SK-N-SH treated with all-trans-retinoic acid at 6 μM for 48 hours (cell line): ENCODE measurements around the gene NACAD.

ENCODE experiments used
- ATAC-seq: fragments of 200-7000 bp; cut with Tn5 transposase; 3 replicates; pipeline ENCODE4 v1.9.1; 2020; ENCODE audit warnings: mild to moderate bottlenecking, moderate library complexity
- ARNTL ChIP-seq: fragments of 450-650 bp; formaldehyde crosslinking; IDR thresholded peaks from 2 replicates; pipeline ENCODE4 v1.5.0; 2020; ENCODE audit warnings: low read depth, mild to moderate bottlenecking, moderate library complexity, borderline replicate concordance
- BACH2 ChIP-seq: fragments of 250-450 bp; sonication (Bioruptor Pico); IDR thresholded peaks from 2 replicates; pipeline ENCODE4 v1.9.0; 2021; ENCODE audit warnings: mild to moderate bottlenecking, borderline replicate concordance
- ESRRG ChIP-seq: fragments of 250-450 bp; sonication (Bioruptor Pico); IDR thresholded peaks from 2 replicates; pipeline ENCODE4 v1.6.1; 2021; ENCODE audit warnings: mild to moderate bottlenecking
- GLIS3 ChIP-seq: fragments of 250-450 bp; sonication (Bioruptor Pico); IDR thresholded peaks from 2 replicates; pipeline ENCODE4 v1.5.0; 2020; ENCODE audit warnings: mild to moderate bottlenecking, moderate library complexity
- ISL1 ChIP-seq: fragments of 250-450 bp; sonication (Bioruptor Pico); IDR thresholded peaks from 2 replicates; pipeline ENCODE4 v2.1.2; 2022; ENCODE audit warnings: mild to moderate bottlenecking, moderate library complexity
- PPARA ChIP-seq: fragments of 250-450 bp; sonication (Bioruptor Pico); IDR thresholded peaks from 2 replicates; pipeline ENCODE4 v1.5.0; 2020; ENCODE audit warnings: mild to moderate bottlenecking, borderline replicate concordance
- RARB ChIP-seq: fragments of 250-450 bp; sonication (Bioruptor Pico); IDR thresholded peaks from 2 replicates; pipeline ENCODE4 v1.8.0; 2021; ENCODE audit warnings: mild to moderate bottlenecking, moderate library complexity
- SNAI2 ChIP-seq: fragments of 250-450 bp; sonication (Bioruptor Pico); IDR thresholded peaks from 2 replicates; pipeline ENCODE4 v1.5.0; 2020; ENCODE audit warnings: mild to moderate bottlenecking, moderate library complexity
- TOX ChIP-seq: fragments of 250-450 bp; sonication (Bioruptor Pico); IDR thresholded peaks from 2 replicates; pipeline ENCODE4 v1.8.0; 2021; ENCODE audit warnings: mild to moderate bottlenecking, moderate library complexity, borderline replicate concordance
- ZC3H10 ChIP-seq: fragments of 250-450 bp; sonication (Bioruptor Pico); IDR thresholded peaks from 2 replicates; pipeline ENCODE4 v1.5.1; 2021; ENCODE audit warnings: mild to moderate bottlenecking, moderate library complexity
- ZFP3 ChIP-seq: fragments of 250-450 bp; sonication (Bioruptor Pico); IDR thresholded peaks from 2 replicates; pipeline ENCODE4 v1.5.0; 2020; ENCODE audit warnings: mild to moderate bottlenecking, moderate library complexity
- ZFP30 ChIP-seq: fragments of 450-650 bp; formaldehyde crosslinking; IDR thresholded peaks from 2 replicates; pipeline ENCODE4 v1.5.0; 2022; ENCODE audit warnings: mild to moderate bottlenecking, moderate library complexity
- ZNF565 ChIP-seq: fragments of 450-650 bp; formaldehyde crosslinking; conservative IDR thresholded peaks from 2 replicates; pipeline ENCODE4 v1.5.0; 2020; ENCODE audit warnings: low read depth, mild to moderate bottlenecking, moderate library complexity
- ZNF70 ChIP-seq: fragments of 450-650 bp; formaldehyde crosslinking; IDR thresholded peaks from 2 replicates; pipeline ENCODE4 v1.5.0; 2020; ENCODE audit warnings: mild to moderate bottlenecking, moderate library complexity
- ZNF8 ChIP-seq: fragments of 450-650 bp; formaldehyde crosslinking; IDR thresholded peaks from 2 replicates; pipeline ENCODE4 v1.5.0; 2020; ENCODE audit warnings: mild to moderate bottlenecking, moderate library complexity
- TF ChIP-seq, protein P1 (sequence below): fragments of 250-450 bp; sonication (Bioruptor Pico); IDR thresholded peaks from 2 replicates; pipeline ENCODE4 v1.5.1; 2021; ENCODE audit warnings: mild to moderate bottlenecking, moderate library complexity
- TF ChIP-seq, protein P2 (sequence below): fragments of 250-450 bp; sonication (Bioruptor Pico); IDR thresholded peaks from 2 replicates; pipeline ENCODE4 v1.5.0; 2020; ENCODE audit warnings: mild to moderate bottlenecking, moderate library complexity
- TF ChIP-seq, protein P3 (sequence below): fragments of 250-450 bp; sonication (Bioruptor Pico); IDR thresholded peaks from 2 replicates; pipeline ENCODE4 v1.8.0; 2021; ENCODE audit warnings: low read depth, mild to moderate bottlenecking, moderate library complexity, borderline replicate concordance
- TF ChIP-seq, protein P4 (sequence below): fragments of 250-450 bp; sonication (Bioruptor Pico); IDR thresholded peaks from 2 replicates; pipeline ENCODE4 v1.5.1; 2020; ENCODE audit warnings: low read depth, mild to moderate bottlenecking, moderate library complexity
- TF ChIP-seq, protein P5 (sequence below): fragments of 250-450 bp; sonication (Bioruptor Pico); IDR thresholded peaks from 2 replicates; pipeline ENCODE4 v1.8.0; 2020; ENCODE audit warnings: mild to moderate bottlenecking, moderate library complexity, borderline replicate concordance

Gene NACAD

DNA sequence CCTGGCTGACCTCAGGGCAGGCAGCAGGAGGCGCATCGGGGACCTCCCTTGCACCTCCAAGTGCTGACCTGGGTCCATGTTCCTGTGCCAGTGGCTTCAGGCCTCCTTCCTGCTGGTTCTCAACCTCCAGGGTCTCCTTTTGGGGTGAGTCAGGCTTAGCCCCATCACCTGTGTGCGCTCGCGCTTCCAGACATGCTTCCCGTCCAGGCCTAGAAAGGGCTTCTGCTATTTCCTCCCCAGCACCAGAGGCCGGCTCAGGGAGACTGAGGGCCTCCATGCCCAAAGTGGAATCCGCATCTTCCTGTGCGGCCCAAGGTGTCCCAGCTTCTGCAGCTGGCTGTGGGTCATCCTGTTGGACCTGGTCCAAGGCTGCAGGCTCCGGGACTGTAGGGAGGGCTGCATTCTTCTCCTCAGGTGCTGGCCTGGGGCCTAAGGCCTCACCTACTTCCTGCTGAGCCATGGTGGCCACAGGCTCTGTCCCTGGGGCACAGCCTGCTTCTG lies 5.9 kb downstream of the NACAD start:
- ATAC-seq: no peak; the same call in 2 of the 3 replicates
- no peak for TF ChIP-seq RARB (CRISPR knock-in tag)
- no peak for TF ChIP-seq SNAI2 (CRISPR knock-in tag)
- TF ChIP-seq, all 23 proteins: peak for 0

DNA sequence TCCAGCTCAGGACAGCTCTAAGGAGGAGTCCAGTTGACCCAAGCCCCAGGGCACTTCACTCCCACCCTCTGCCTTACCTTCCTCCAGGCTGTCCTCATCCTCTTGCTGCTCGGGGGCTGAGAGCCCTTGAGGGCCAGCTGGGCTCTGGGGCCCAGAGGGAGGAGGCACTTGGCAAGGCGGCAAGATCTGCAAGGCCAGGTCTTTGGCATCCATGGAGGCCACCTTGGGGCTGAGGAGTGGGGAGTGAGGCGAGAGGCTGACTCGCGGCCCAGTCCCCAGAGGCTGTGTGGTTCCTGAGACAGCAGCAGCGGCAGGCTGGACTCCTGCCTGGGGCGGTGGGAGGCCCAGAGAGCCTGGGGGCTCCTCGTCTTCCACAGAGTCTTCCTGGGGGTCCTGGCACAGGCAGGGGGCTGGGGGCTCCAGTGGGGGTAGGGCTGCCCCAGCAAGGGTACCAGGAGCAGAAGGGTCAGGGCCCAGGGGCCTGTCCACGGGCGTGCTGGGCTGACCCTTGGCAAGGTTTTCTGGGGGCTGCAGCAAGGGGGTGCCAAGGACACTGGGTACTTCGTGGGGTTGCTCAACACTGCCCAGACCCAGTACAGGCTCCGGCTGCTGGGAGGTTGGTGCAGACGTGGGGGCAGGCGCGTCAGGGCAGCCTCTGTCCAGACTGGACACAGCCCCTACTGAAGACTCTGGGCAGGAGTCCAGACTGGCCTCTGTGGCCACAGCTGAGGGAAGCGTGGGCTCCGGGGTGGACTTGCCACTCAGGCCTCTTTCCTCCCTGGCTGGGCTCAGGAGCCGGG lies 6.5 kb downstream of the NACAD start:
- ATAC-seq: peak; percentile 10

DNA sequence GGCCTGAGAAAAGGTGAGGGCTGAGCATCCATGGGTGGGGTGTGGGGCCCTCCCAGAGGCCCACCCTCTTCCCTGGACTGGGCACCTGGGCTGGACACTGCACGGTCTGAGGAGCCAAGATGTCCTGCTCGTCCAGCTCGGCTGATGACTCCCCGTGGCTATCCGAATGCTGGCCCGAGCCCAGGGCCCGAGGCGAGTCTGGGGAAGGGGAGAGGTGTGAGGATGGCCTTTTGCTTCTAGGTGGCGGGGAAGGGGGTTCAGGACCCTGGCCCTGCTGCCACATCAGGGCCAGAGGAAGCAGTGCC lies 7.1 kb downstream of the NACAD start:
- peak; percentile 4 for ATAC-seq
- TF ChIP-seq, protein P1, sequence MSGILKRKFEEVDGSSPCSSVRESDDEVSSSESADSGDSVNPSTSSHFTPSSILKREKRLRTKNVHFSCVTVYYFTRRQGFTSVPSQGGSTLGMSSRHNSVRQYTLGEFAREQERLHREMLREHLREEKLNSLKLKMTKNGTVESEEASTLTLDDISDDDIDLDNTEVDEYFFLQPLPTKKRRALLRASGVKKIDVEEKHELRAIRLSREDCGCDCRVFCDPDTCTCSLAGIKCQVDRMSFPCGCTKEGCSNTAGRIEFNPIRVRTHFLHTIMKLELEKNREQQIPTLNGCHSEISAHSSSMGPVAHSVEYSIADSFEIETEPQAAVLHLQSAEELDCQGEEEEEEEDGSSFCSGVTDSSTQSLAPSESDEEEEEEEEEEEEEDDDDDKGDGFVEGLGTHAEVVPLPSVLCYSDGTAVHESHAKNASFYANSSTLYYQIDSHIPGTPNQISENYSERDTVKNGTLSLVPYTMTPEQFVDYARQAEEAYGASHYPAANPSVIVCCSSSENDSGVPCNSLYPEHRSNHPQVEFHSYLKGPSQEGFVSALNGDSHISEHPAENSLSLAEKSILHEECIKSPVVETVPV (CRISPR knock-in tag): no peak
- TF ChIP-seq GLIS3 (CRISPR knock-in tag): no peak

More for the DNA sequence above, 6.5 kb downstream of the NACAD start:
- TF ChIP-seq ZC3H10 (CRISPR knock-in tag) (no peak), ARNTL (no peak), ESRRG (no peak), ZFP30 (CRISPR knock-in tag) (no peak), PPARA (no peak), ZNF70 (no peak), BACH2 (CRISPR knock-in tag) (no peak), ISL1 (CRISPR knock-in tag) (no peak), ZFP3 (no peak), ZNF565 (CRISPR knock-in tag) (no peak)
- TF ChIP-seq, protein P2, sequence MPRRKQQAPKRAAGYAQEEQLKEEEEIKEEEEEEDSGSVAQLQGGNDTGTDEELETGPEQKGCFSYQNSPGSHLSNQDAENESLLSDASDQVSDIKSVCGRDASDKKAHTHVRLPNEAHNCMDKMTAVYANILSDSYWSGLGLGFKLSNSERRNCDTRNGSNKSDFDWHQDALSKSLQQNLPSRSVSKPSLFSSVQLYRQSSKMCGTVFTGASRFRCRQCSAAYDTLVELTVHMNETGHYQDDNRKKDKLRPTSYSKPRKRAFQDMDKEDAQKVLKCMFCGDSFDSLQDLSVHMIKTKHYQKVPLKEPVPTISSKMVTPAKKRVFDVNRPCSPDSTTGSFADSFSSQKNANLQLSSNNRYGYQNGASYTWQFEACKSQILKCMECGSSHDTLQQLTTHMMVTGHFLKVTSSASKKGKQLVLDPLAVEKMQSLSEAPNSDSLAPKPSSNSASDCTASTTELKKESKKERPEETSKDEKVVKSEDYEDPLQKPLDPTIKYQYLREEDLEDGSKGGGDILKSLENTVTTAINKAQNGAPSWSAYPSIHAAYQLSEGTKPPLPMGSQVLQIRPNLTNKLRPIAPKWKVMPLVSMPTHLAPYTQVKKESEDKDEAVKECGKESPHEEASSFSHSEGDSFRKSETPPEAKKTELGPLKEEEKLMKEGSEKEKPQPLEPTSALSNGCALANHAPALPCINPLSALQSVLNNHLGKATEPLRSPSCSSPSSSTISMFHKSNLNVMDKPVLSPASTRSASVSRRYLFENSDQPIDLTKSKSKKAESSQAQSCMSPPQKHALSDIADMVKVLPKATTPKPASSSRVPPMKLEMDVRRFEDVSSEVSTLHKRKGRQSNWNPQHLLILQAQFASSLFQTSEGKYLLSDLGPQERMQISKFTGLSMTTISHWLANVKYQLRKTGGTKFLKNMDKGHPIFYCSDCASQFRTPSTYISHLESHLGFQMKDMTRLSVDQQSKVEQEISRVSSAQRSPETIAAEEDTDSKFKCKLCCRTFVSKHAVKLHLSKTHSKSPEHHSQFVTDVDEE (CRISPR knock-in tag): no peak
- TF ChIP-seq, protein P3, sequence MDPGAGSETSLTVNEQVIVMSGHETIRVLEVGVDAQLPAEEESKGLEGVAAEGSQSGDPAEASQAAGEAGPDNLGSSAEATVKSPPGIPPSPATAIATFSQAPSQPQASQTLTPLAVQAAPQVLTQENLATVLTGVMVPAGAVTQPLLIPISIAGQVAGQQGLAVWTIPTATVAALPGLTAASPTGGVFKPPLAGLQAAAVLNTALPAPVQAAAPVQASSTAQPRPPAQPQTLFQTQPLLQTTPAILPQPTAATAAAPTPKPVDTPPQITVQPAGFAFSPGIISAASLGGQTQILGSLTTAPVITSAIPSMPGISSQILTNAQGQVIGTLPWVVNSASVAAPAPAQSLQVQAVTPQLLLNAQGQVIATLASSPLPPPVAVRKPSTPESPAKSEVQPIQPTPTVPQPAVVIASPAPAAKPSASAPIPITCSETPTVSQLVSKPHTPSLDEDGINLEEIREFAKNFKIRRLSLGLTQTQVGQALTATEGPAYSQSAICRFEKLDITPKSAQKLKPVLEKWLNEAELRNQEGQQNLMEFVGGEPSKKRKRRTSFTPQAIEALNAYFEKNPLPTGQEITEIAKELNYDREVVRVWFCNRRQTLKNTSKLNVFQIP (CRISPR knock-in tag): no peak

DNA sequence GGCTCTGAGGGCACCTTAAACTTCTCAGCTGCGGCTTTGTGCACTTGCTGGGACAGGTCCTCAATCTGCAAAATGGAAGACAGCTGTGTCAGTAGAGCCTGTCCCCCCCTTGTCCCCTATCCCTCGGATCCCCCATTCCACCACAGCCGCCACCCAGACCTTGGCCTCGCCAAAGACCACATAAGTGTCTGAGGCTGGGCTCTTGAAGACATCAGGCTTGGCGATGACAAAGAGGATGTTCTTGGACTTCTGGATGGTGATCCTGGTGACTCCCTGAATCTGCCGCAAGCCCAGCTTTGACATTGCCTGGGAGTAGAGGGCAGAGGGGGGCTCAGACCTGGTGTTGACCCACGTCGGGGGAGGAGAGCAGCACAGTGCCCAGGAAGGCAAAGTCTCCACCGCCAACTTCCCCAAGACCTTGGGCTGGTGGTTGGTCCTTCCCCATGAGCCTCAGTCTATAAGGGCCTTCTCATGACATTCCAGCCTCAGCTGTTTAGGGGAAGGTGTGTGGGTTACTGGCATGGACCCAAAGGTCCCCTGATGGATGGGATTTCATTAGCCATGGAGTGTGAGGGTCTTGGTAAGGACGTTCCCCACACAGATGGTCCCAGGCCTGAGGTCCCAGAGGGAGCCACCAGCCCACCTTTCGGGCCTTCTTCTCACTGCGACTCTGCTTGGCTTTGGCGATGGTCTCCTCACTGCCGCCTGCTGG lies 7.7 kb downstream of the NACAD start:
- ATAC-seq: peak; percentile 5; the same call in 2 of the 3 replicates
- no peak for TF ChIP-seq ESRRG
- no peak for TF ChIP-seq ZNF8 (CRISPR knock-in tag)
- TF ChIP-seq TOX (CRISPR knock-in tag): no peak
- no peak for TF ChIP-seq ISL1 (CRISPR knock-in tag)
- TF ChIP-seq, protein P4, sequence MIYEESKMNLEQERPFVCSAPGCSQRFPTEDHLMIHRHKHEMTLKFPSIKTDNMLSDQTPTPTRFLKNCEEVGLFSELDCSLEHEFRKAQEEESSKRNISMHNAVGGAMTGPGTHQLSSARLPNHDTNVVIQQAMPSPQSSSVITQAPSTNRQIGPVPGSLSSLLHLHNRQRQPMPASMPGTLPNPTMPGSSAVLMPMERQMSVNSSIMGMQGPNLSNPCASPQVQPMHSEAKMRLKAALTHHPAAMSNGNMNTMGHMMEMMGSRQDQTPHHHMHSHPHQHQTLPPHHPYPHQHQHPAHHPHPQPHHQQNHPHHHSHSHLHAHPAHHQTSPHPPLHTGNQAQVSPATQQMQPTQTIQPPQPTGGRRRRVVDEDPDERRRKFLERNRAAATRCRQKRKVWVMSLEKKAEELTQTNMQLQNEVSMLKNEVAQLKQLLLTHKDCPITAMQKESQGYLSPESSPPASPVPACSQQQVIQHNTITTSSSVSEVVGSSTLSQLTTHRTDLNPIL (CRISPR knock-in tag): no peak
- TF ChIP-seq, protein P5, sequence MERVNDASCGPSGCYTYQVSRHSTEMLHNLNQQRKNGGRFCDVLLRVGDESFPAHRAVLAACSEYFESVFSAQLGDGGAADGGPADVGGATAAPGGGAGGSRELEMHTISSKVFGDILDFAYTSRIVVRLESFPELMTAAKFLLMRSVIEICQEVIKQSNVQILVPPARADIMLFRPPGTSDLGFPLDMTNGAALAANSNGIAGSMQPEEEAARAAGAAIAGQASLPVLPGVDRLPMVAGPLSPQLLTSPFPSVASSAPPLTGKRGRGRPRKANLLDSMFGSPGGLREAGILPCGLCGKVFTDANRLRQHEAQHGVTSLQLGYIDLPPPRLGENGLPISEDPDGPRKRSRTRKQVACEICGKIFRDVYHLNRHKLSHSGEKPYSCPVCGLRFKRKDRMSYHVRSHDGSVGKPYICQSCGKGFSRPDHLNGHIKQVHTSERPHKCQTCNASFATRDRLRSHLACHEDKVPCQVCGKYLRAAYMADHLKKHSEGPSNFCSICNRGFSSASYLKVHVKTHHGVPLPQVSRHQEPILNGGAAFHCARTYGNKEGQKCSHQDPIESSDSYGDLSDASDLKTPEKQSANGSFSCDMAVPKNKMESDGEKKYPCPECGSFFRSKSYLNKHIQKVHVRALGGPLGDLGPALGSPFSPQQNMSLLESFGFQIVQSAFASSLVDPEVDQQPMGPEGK (CRISPR knock-in tag): no peak
- no peak for TF ChIP-seq ZC3H10 (CRISPR knock-in tag)
- TF ChIP-seq, protein P3 (CRISPR knock-in tag): no peak
